Measurements from ENCODE around the gene CCL4.

DNA sequence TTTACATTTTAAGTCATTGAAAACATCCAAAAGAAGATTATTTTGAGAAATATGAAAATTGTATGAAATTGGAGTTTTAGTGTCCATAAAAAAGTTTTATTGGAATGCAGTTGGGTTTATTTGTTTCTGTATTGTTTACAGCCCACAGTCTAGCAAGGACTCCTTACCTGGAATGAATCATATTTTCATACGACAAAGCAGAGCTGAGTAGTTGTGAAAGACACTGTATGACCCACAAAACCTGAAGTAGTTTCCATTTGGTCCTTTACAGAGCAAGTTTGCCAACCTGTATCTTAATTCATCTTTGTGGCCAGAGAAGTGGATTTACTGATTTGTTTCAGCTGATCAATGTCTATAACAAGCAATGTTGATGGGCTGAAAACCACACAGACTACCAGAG is 29.3 kb upstream of the CCL4 start:
- TF ChIP-seq, protein P1, sequence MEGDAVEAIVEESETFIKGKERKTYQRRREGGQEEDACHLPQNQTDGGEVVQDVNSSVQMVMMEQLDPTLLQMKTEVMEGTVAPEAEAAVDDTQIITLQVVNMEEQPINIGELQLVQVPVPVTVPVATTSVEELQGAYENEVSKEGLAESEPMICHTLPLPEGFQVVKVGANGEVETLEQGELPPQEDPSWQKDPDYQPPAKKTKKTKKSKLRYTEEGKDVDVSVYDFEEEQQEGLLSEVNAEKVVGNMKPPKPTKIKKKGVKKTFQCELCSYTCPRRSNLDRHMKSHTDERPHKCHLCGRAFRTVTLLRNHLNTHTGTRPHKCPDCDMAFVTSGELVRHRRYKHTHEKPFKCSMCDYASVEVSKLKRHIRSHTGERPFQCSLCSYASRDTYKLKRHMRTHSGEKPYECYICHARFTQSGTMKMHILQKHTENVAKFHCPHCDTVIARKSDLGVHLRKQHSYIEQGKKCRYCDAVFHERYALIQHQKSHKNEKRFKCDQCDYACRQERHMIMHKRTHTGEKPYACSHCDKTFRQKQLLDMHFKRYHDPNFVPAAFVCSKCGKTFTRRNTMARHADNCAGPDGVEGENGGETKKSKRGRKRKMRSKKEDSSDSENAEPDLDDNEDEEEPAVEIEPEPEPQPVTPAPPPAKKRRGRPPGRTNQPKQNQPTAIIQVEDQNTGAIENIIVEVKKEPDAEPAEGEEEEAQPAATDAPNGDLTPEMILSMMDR (IDR thresholded peaks at IDR 0.05): no peak
- TF ChIP-seq POLR2A (IDR thresholded peaks at IDR 0.05): no peak
- no peak for TF ChIP-seq POLR2AphosphoS5 (IDR thresholded peaks at IDR 0.05)
